ENCODE data around the gene MYO6.
A peak's percentile ranks its signal among the peaks of the same experiment; 100 is the strongest.

The MYO6 gene

DNA sequence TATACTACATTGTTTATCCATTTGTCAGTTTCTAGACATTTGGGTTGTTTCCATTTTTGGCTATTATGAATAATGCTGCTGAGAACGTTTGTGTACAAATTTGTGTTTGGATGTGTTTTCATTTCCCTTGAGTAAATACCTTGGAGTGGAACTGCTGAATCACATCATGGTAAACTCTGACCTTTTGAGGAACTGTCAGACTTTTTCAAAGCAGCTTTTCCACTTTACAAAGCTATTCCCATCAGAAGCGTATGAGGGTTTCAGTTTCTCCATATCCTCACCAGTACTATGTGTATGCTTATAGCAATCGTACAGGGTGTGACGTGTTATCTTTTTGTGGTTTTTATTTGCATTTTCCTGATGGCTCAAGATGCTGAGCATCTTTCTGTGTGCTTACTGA is 103.7 kb downstream of the MYO6 start:
- H3K4me3 ChIP-seq (ENCODE audit: low read length in 2 of 2), result no peak overlapping the region
- H3K36me3 ChIP-seq (replicated peaks in 1 of 2; ENCODE audit: control insufficient read depth in 2 of 2, insufficient read depth in 2 of 2, low read length in 2 of 2), result peaks cover 0 to 12% of the 10 kb centered on the region in 2 donors
- H3K4me2 ChIP-seq (ENCODE audit: insufficient read depth, low read length, poor library complexity, severe bottlenecking), result no peak overlapping the region

DNA sequence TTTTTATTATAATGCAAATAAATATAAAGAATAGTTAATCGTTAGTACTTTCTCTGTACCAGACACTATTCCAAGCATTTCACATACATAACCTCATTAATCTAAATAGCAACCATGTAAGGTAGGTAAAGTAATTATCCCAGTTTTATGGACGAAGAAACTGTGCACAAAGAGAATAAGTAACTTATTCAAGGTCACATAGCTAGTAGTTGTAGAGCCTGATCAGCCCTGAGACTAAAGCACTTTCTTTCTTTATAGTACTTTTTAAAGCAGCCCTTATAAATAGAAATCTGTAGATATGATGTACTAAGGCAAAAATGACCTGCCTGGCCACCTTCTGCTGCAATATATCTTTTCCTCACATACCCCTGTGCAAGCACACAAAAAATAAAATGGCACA is 104.8 kb downstream of the MYO6 start:
- no peak overlapping the region for H3K23ac ChIP-seq (ENCODE audit: low read depth, low read length, poor library complexity)
- no peak overlapping the region for H2BK15ac ChIP-seq (ENCODE audit: low read length)
- no peak overlapping the region for H3K27ac ChIP-seq (replicated peaks; ENCODE audit: low read length)
- H3K9ac ChIP-seq (ENCODE audit: low read depth, low read length, poor library complexity), result no peak overlapping the region
- no peak overlapping the region for H2AFZ ChIP-seq (ENCODE audit: low read length)
- no peak overlapping the region for H3K4ac ChIP-seq (ENCODE audit: low read length)
- no peak overlapping the region for H2BK5ac ChIP-seq (ENCODE audit: low read length)
- no peaks in the 10 kb centered on the region for H3K9me3 ChIP-seq (replicated peaks in 1 of 2; ENCODE audit: control insufficient read depth in 2 of 2, insufficient read depth in 1 of 2, low read depth in 1 of 2, low read length in 2 of 2)
- WGBS, 2 donors (ENCODE audit: extremely low coverage in 2 of 2, insufficient read length in 2 of 2, insufficient replicate concordance in 1 of 2), result no CpG with 5 or more reads among the region's 2 CpGs
- H3K14ac ChIP-seq (ENCODE audit: low read length), result no peak overlapping the region
- H3K27me3 ChIP-seq (ENCODE audit: control insufficient read depth in 3 of 3, insufficient read depth in 3 of 3, low read depth in 1 of 3, low read length in 3 of 3), result no peaks in the 10 kb centered on the region
- H2AK5ac ChIP-seq (ENCODE audit: low read depth, low read length), result no peak overlapping the region
- no peak overlapping the region for H3K4me3 ChIP-seq (ENCODE audit: low read length in 2 of 2)
- H3K4me1 ChIP-seq (ENCODE audit: control insufficient read depth in 2 of 2, insufficient read depth in 1 of 2, low read depth in 1 of 2, low read length in 2 of 2), result no peaks in the 10 kb centered on the region
- H4K8ac ChIP-seq (ENCODE audit: low read depth, low read length), result no peak overlapping the region
- H2BK12ac ChIP-seq (ENCODE audit: low read length), result no peak overlapping the region
- H4K91ac ChIP-seq (ENCODE audit: low read depth, low read length, poor library complexity), result no peak overlapping the region
- H3K79me1 ChIP-seq (ENCODE audit: low read depth, low read length), result no peaks in the 10 kb centered on the region
- H2BK120ac ChIP-seq (ENCODE audit: low read depth, low read length), result no peak overlapping the region
- H3K4me2 ChIP-seq (ENCODE audit: insufficient read depth, low read length, poor library complexity, severe bottlenecking), result no peak overlapping the region
- peaks cover 0 to 12% of the 10 kb centered on the region in 2 donors for H3K36me3 ChIP-seq (replicated peaks in 1 of 2; ENCODE audit: control insufficient read depth in 2 of 2, insufficient read depth in 2 of 2, low read length in 2 of 2)
- H3K18ac ChIP-seq (ENCODE audit: low read length), result no peak overlapping the region
- DNase-seq (ENCODE audit: low spot score), result no peak

More for the DNA sequence above, 103.7 kb downstream of the MYO6 start:
- H3K18ac ChIP-seq (ENCODE audit: low read length), result no peak overlapping the region
- no peak overlapping the region for H2BK15ac ChIP-seq (ENCODE audit: low read length)
- no peaks in the 10 kb centered on the region for H3K27me3 ChIP-seq (ENCODE audit: control insufficient read depth in 3 of 3, insufficient read depth in 3 of 3, low read depth in 1 of 3, low read length in 3 of 3)
- H3K9ac ChIP-seq (ENCODE audit: low read depth, low read length, poor library complexity), result no peak overlapping the region
- H3K4me1 ChIP-seq (ENCODE audit: control insufficient read depth in 2 of 2, insufficient read depth in 1 of 2, low read depth in 1 of 2, low read length in 2 of 2), result no peaks in the 10 kb centered on the region
- no peaks in the 10 kb centered on the region for H3K9me3 ChIP-seq (replicated peaks in 1 of 2; ENCODE audit: control insufficient read depth in 2 of 2, insufficient read depth in 1 of 2, low read depth in 1 of 2, low read length in 2 of 2)
- H2AFZ ChIP-seq (ENCODE audit: low read length), result no peak overlapping the region
- H3K27ac ChIP-seq (replicated peaks; ENCODE audit: low read length), result no peak overlapping the region
- H2BK120ac ChIP-seq (ENCODE audit: low read depth, low read length), result no peak overlapping the region
- no peak for DNase-seq (ENCODE audit: low spot score)
- H3K14ac ChIP-seq (ENCODE audit: low read length), result no peak overlapping the region
- H2AK5ac ChIP-seq (ENCODE audit: low read depth, low read length), result no peak overlapping the region
- H4K91ac ChIP-seq (ENCODE audit: low read depth, low read length, poor library complexity), result no peak overlapping the region
- no peak overlapping the region for H4K8ac ChIP-seq (ENCODE audit: low read depth, low read length)
- H3K4ac ChIP-seq (ENCODE audit: low read length), result no peak overlapping the region
- H3K23ac ChIP-seq (ENCODE audit: low read depth, low read length, poor library complexity), result no peak overlapping the region
- H2BK5ac ChIP-seq (ENCODE audit: low read length), result no peak overlapping the region
- H3K79me1 ChIP-seq (ENCODE audit: low read depth, low read length), result no peaks in the 10 kb centered on the region
- H2BK12ac ChIP-seq (ENCODE audit: low read length), result no peak overlapping the region
- no CpG with 5 or more reads among the region's 4 CpGs for WGBS, 2 donors (ENCODE audit: extremely low coverage in 2 of 2, insufficient read length in 2 of 2, insufficient replicate concordance in 1 of 2)

DNA sequence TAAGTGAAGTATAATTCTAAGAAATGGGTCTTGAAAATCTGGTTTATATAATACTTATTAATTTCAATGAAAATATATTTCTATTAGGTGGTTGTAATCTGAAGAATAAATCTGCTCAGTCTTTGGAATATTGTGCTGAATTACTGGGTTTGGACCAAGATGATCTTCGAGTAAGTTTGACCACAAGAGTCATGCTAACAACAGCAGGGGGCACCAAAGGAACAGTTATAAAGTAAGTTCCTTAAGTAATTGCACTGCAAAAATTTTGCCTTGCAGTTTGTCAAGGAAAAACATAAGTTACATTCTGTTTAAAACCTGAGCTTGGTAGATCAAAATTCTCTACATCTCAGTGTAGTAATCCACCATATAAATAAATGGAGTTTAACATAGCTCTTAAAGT is 106.0 kb downstream of the MYO6 start:
- no peak overlapping the region for H2BK120ac ChIP-seq (ENCODE audit: low read depth, low read length)
- H2BK15ac ChIP-seq (ENCODE audit: low read length), result no peak overlapping the region
- no peak overlapping the region for H4K91ac ChIP-seq (ENCODE audit: low read depth, low read length, poor library complexity)
- WGBS, 2 donors (ENCODE audit: extremely low coverage in 2 of 2, insufficient read length in 2 of 2, insufficient replicate concordance in 1 of 2), result no CpG with 5 or more reads among the region's 1 CpG
- H2BK5ac ChIP-seq (ENCODE audit: low read length), result no peak overlapping the region
- no peak overlapping the region for H3K18ac ChIP-seq (ENCODE audit: low read length)
- no peak overlapping the region for H2AFZ ChIP-seq (ENCODE audit: low read length)
- H3K79me1 ChIP-seq (ENCODE audit: low read depth, low read length), result no peaks in the 10 kb centered on the region
- no peak overlapping the region for H2BK12ac ChIP-seq (ENCODE audit: low read length)
- H3K36me3 ChIP-seq (replicated peaks in 1 of 2; ENCODE audit: control insufficient read depth in 2 of 2, insufficient read depth in 2 of 2, low read length in 2 of 2), result peaks cover 0 to 5% of the 10 kb centered on the region in 2 donors
- no peaks in the 10 kb centered on the region for H3K9me3 ChIP-seq (replicated peaks in 1 of 2; ENCODE audit: control insufficient read depth in 2 of 2, insufficient read depth in 1 of 2, low read depth in 1 of 2, low read length in 2 of 2)
- no peak overlapping the region for H4K8ac ChIP-seq (ENCODE audit: low read depth, low read length)
- H3K4me2 ChIP-seq (ENCODE audit: insufficient read depth, low read length, poor library complexity, severe bottlenecking), result no peak overlapping the region
- no peak overlapping the region for H3K14ac ChIP-seq (ENCODE audit: low read length)
- H3K27me3 ChIP-seq (ENCODE audit: control insufficient read depth in 3 of 3, insufficient read depth in 3 of 3, low read depth in 1 of 3, low read length in 3 of 3), result no peaks in the 10 kb centered on the region
- no peak overlapping the region for H2AK5ac ChIP-seq (ENCODE audit: low read depth, low read length)
- H3K4me1 ChIP-seq (ENCODE audit: control insufficient read depth in 2 of 2, insufficient read depth in 1 of 2, low read depth in 1 of 2, low read length in 2 of 2), result no peaks in the 10 kb centered on the region
- no peak overlapping the region for H3K27ac ChIP-seq (replicated peaks; ENCODE audit: low read length)
- no peak overlapping the region for H3K4me3 ChIP-seq (ENCODE audit: low read length in 2 of 2)
- peak; percentile 37 for DNase-seq (ENCODE audit: low spot score)
- no peak overlapping the region for H3K23ac ChIP-seq (ENCODE audit: low read depth, low read length, poor library complexity)
- H3K9ac ChIP-seq (ENCODE audit: low read depth, low read length, poor library complexity), result no peak overlapping the region
- no peak overlapping the region for H3K4ac ChIP-seq (ENCODE audit: low read length)

DNA sequence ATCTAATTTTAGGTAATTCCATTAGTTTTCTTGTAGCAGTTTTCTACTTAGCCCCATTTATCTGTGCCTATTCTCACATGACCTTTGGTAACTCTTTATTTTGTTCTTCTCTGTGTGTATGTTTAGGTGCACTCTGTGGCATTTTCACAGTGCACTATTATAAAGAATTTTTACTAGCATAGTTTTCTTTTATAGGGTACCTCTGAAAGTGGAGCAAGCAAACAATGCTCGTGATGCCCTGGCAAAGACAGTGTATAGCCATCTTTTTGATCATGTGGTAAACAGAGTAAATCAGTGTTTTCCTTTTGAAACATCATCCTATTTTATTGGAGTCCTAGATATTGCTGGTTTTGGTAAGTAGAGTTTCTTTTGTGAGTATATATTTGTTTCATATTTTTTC is 107.9 kb downstream of the MYO6 start:
- H3K4me1 ChIP-seq (ENCODE audit: control insufficient read depth in 2 of 2, insufficient read depth in 1 of 2, low read depth in 1 of 2, low read length in 2 of 2), result no peaks in the 10 kb centered on the region
- no peak overlapping the region for H2AK5ac ChIP-seq (ENCODE audit: low read depth, low read length)
- H3K27ac ChIP-seq (replicated peaks; ENCODE audit: low read length), result no peak overlapping the region
- no peak overlapping the region for H2BK15ac ChIP-seq (ENCODE audit: low read length)
- WGBS, 2 donors (ENCODE audit: extremely low coverage in 2 of 2, insufficient read length in 2 of 2, insufficient replicate concordance in 1 of 2), result no CpG with 5 or more reads among the region's 1 CpG
- no peak overlapping the region for H2AFZ ChIP-seq (ENCODE audit: low read length)
- no peak overlapping the region for H4K8ac ChIP-seq (ENCODE audit: low read depth, low read length)
- H3K79me1 ChIP-seq (ENCODE audit: low read depth, low read length), result no peaks in the 10 kb centered on the region
- H3K23ac ChIP-seq (ENCODE audit: low read depth, low read length, poor library complexity), result no peak overlapping the region
- H3K9ac ChIP-seq (ENCODE audit: low read depth, low read length, poor library complexity), result no peak overlapping the region
- H3K14ac ChIP-seq (ENCODE audit: low read length), result no peak overlapping the region
- H4K91ac ChIP-seq (ENCODE audit: low read depth, low read length, poor library complexity), result no peak overlapping the region
- no peak overlapping the region for H3K4me3 ChIP-seq (ENCODE audit: low read length in 2 of 2)
- no peak overlapping the region for H2BK5ac ChIP-seq (ENCODE audit: low read length)
- H3K4me2 ChIP-seq (ENCODE audit: insufficient read depth, low read length, poor library complexity, severe bottlenecking), result no peak overlapping the region
- H3K4ac ChIP-seq (ENCODE audit: low read length), result no peak overlapping the region
- H3K27me3 ChIP-seq (ENCODE audit: control insufficient read depth in 3 of 3, insufficient read depth in 3 of 3, low read depth in 1 of 3, low read length in 3 of 3), result no peaks in the 10 kb centered on the region
- peaks cover 0 to 12% of the 10 kb centered on the region in 2 donors for H3K36me3 ChIP-seq (replicated peaks in 1 of 2; ENCODE audit: control insufficient read depth in 2 of 2, insufficient read depth in 2 of 2, low read length in 2 of 2)
- no peak overlapping the region for H2BK120ac ChIP-seq (ENCODE audit: low read depth, low read length)
- H3K9me3 ChIP-seq (replicated peaks in 1 of 2; ENCODE audit: control insufficient read depth in 2 of 2, insufficient read depth in 1 of 2, low read depth in 1 of 2, low read length in 2 of 2), result no peaks in the 10 kb centered on the region
- H2BK12ac ChIP-seq (ENCODE audit: low read length), result no peak overlapping the region
- no peak for DNase-seq (ENCODE audit: low spot score)
- H3K18ac ChIP-seq (ENCODE audit: low read length), result no peak overlapping the region
